ENCODE results near the gene HRCT1. TPM values are rescaled to one million over a fixed set of nuclear protein-coding genes. Genes with fewer than 3 reads are reported as not detected.

Gene HRCT1
- total and polyA plus RNA-seq, 2 donors (not counting 1 experiment from before 2014, with no cell fraction given), result not detected

GRCh38 chr9:35952526-35953191 lies 46.7 kb downstream of the HRCT1 start:
- H3K27ac Mint-ChIP-seq, result no peak overlapping the region
- H3K79me2 ChIP-seq (ENCODE audit: control insufficient read depth, insufficient read depth, low read length), result no peaks in the 10 kb centered on the region
- ChIA-PET CTCF (interaction anchor here (0.5 to 2.7 kb wide), 9 partner anchors 8 to 1603 kb away, joined by 3 to 17 read pairs (median 3); no protein-coding TSS in a partner anchor), POLR2A (no interaction called here)
- no peaks in the 10 kb centered on the region for H3K9me3 Mint-ChIP-seq (ENCODE audit: insufficient read depth)
- H3K36me3 ChIP-seq (replicated peaks in 1 of 2; ENCODE audit: control extremely low read depth in 1 of 2, control insufficient read depth in 1 of 2, extremely low read depth in 1 of 2, insufficient read depth in 2 of 2, low read length in 1 of 2), result no peaks in the 10 kb centered on the region
- H3K9me3 ChIP-seq (ENCODE audit: control extremely low read depth in 1 of 3, control insufficient read depth in 2 of 3, insufficient read depth in 1 of 3, low read length in 2 of 3), result no peaks in the 10 kb centered on the region
- no peak for TF ChIP-seq EZH2 (IDR thresholded peaks at IDR 0.05; ENCODE audit: borderline replicate concordance, insufficient read depth, low read depth, low read length, poor library complexity, severe bottlenecking)
- TF ChIP-seq, protein P1, sequence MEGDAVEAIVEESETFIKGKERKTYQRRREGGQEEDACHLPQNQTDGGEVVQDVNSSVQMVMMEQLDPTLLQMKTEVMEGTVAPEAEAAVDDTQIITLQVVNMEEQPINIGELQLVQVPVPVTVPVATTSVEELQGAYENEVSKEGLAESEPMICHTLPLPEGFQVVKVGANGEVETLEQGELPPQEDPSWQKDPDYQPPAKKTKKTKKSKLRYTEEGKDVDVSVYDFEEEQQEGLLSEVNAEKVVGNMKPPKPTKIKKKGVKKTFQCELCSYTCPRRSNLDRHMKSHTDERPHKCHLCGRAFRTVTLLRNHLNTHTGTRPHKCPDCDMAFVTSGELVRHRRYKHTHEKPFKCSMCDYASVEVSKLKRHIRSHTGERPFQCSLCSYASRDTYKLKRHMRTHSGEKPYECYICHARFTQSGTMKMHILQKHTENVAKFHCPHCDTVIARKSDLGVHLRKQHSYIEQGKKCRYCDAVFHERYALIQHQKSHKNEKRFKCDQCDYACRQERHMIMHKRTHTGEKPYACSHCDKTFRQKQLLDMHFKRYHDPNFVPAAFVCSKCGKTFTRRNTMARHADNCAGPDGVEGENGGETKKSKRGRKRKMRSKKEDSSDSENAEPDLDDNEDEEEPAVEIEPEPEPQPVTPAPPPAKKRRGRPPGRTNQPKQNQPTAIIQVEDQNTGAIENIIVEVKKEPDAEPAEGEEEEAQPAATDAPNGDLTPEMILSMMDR (IDR thresholded peaks at IDR 0.05), result no peak
- no peak for ATAC-seq (ENCODE audit: low read depth)
- no peak for DNase-seq
- no peaks in the 10 kb centered on the region for H3K4me1 ChIP-seq (ENCODE audit: control insufficient read depth in 2 of 2, insufficient read depth in 2 of 2, low read length in 2 of 2)
- H3K4me3 Mint-ChIP-seq, result no peak overlapping the region
- no peaks in the 10 kb centered on the region for H3K4me1 Mint-ChIP-seq
- H3K27me3 ChIP-seq (replicated peaks in 1 of 4; ENCODE audit: control extremely low read depth in 1 of 4, control insufficient read depth in 3 of 4, insufficient read depth in 4 of 4, low read length in 3 of 4), result peaks cover 0 to 23% (median 10%) of the 10 kb centered on the region in 4 experiments
- no peak overlapping the region for H2AFZ ChIP-seq (ENCODE audit: insufficient read depth, low read depth, low read length, poor library complexity, severe bottlenecking)
- no peaks in the 10 kb centered on the region for H4K20me1 ChIP-seq (ENCODE audit: control insufficient read depth, insufficient read depth, low read length, poor library complexity, severe bottlenecking)
- WGBS (ENCODE audit: insufficient coverage), result 100% methylated on average over 2 of the region's 6 CpGs
- no peak overlapping the region for H3K27ac ChIP-seq (ENCODE audit: low read length in 2 of 2)
- no peak overlapping the region for H3K4me2 ChIP-seq (replicated peaks; ENCODE audit: low read depth, low read length, poor library complexity, severe bottlenecking)
- H3K27me3 Mint-ChIP-seq, result peaks cover 45% of the 10 kb centered on the region
- intact Hi-C loops (cut with micrococcal nuclease), result no loop called here
- H3K4me3 ChIP-seq (ENCODE audit: control extremely low read depth in 1 of 5, extremely low read depth in 1 of 5, insufficient read depth in 1 of 5, low read depth in 2 of 5, low read length in 4 of 5), result no peak overlapping the region
- no peak overlapping the region for H3K9ac ChIP-seq (ENCODE audit: low read length)

- Mint-ChIP-seq H3K9me3 (ENCODE audit: insufficient read depth) (no peaks in the 10 kb centered on the region), H3K4me1 (no peaks in the 10 kb centered on the region), H3K27ac (no peak overlapping the region), H3K4me3 (no peak overlapping the region), H3K27me3 (peaks cover 35% of the 10 kb centered on the region)
- no peaks in the 10 kb centered on the region for H3K79me2 ChIP-seq (ENCODE audit: control insufficient read depth, insufficient read depth, low read length)
- no peak overlapping the region for H2AFZ ChIP-seq (ENCODE audit: insufficient read depth, low read depth, low read length, poor library complexity, severe bottlenecking)
- DNase-seq (peak; percentile 78), ATAC-seq (ENCODE audit: low read depth) (peak; percentile 62)
- no peak overlapping the region for H3K4me2 ChIP-seq (replicated peaks; ENCODE audit: low read depth, low read length, poor library complexity, severe bottlenecking)
- no peaks in the 10 kb centered on the region for H3K36me3 ChIP-seq (replicated peaks in 1 of 2; ENCODE audit: control extremely low read depth in 1 of 2, control insufficient read depth in 1 of 2, extremely low read depth in 1 of 2, insufficient read depth in 2 of 2, low read length in 1 of 2)
- no peak overlapping the region for H3K4me3 ChIP-seq (ENCODE audit: control extremely low read depth in 1 of 5, extremely low read depth in 1 of 5, insufficient read depth in 1 of 5, low read depth in 2 of 5, low read length in 4 of 5)
- POLR2A ChIA-PET, result no interaction called here
- H3K9ac ChIP-seq (ENCODE audit: low read length), result no peak overlapping the region
- CTCF ChIA-PET, result interaction anchor here (0.7 to 4.1 kb wide), 20 partner anchors 10 to 373 kb away, joined by 3 to 47 read pairs (median 4); no protein-coding TSS in a partner anchor
- TF ChIP-seq, protein P1 (IDR thresholded peaks at IDR 0.05), result peak; percentile 96
- TF ChIP-seq EZH2 (IDR thresholded peaks at IDR 0.05; ENCODE audit: borderline replicate concordance, insufficient read depth, low read depth, low read length, poor library complexity, severe bottlenecking), result no peak
- no peaks in the 10 kb centered on the region for H4K20me1 ChIP-seq (ENCODE audit: control insufficient read depth, insufficient read depth, low read length, poor library complexity, severe bottlenecking)
- intact Hi-C loops (cut with micrococcal nuclease), result loop anchor here (1.0 to 5.0 kb wide), 3 partner anchors 52 to 374 kb away; no protein-coding TSS in a partner anchor
- H3K9me3 ChIP-seq (ENCODE audit: control extremely low read depth in 1 of 3, control insufficient read depth in 2 of 3, insufficient read depth in 1 of 3, low read length in 2 of 3), result no peaks in the 10 kb centered on the region
- no peaks in the 10 kb centered on the region for H3K4me1 ChIP-seq (ENCODE audit: control insufficient read depth in 2 of 2, insufficient read depth in 2 of 2, low read length in 2 of 2)
- H3K27me3 ChIP-seq (replicated peaks in 1 of 4; ENCODE audit: control extremely low read depth in 1 of 4, control insufficient read depth in 3 of 4, insufficient read depth in 4 of 4, low read length in 3 of 4), result peaks cover 0 to 12% (median 6%) of the 10 kb centered on the region in 4 experiments
- 8% methylated on average over 2 of the region's 6 CpGs for WGBS (ENCODE audit: insufficient coverage)
- H3K27ac ChIP-seq (ENCODE audit: low read length in 2 of 2), result no peak overlapping the region
Measured at GRCh38 chr9:35954942-35955546, 49.0 kb downstream of the HRCT1 start.
